ENCODE measurements around the gene EVI5. TPM values are rescaled to one million over a fixed set of nuclear protein-coding genes. Genes with fewer than 3 reads are reported as not detected.
"Not testable (repeated sequence)": the region's sequence is repeated elsewhere in the genome, so short reads cannot be mapped to it uniquely, and the experiment has no call there.

The EVI5 gene
- total RNA-seq, 1 donor from 2014 or later, result 52.6 TPM

DNA sequence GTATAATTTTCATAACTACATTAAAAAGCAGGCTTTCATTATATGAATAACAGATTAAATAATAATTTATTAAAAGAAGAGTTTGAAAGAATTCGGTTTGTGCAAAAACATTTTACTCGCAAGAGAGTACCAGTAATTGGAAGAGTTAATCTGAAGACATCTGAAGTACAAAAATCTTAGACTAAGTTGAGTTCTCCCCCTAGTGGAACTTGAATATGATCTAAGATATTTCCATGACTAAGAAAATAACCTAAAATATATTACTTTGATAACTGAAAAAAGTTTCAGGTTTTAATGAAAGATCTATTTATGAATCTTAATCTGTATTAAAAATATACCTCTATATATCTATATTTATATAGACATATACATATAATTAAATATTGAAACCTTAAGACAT, 185.7 kb downstream of the EVI5 start:
- H3K4me1 Mint-ChIP-seq (ENCODE audit: unreplicated experiment), result no peaks in the 10 kb centered on the region
- DNase-seq (ENCODE audit: extremely low spot score, unreplicated experiment), result no peak
- no peaks in the 10 kb centered on the region for H3K9me3 Mint-ChIP-seq (ENCODE audit: unreplicated experiment)
- TF ChIP-seq, protein P1, sequence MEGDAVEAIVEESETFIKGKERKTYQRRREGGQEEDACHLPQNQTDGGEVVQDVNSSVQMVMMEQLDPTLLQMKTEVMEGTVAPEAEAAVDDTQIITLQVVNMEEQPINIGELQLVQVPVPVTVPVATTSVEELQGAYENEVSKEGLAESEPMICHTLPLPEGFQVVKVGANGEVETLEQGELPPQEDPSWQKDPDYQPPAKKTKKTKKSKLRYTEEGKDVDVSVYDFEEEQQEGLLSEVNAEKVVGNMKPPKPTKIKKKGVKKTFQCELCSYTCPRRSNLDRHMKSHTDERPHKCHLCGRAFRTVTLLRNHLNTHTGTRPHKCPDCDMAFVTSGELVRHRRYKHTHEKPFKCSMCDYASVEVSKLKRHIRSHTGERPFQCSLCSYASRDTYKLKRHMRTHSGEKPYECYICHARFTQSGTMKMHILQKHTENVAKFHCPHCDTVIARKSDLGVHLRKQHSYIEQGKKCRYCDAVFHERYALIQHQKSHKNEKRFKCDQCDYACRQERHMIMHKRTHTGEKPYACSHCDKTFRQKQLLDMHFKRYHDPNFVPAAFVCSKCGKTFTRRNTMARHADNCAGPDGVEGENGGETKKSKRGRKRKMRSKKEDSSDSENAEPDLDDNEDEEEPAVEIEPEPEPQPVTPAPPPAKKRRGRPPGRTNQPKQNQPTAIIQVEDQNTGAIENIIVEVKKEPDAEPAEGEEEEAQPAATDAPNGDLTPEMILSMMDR (IDR thresholded peaks at IDR 0.05), result peak; percentile 56
- H3K27ac Mint-ChIP-seq (ENCODE audit: unreplicated experiment), result no peak overlapping the region
- H3K27me3 Mint-ChIP-seq (ENCODE audit: unreplicated experiment), result no peaks in the 10 kb centered on the region
- H3K4me3 Mint-ChIP-seq (ENCODE audit: unreplicated experiment), result no peak overlapping the region
- peaks cover 4% of the 10 kb centered on the region for H3K36me3 Mint-ChIP-seq (ENCODE audit: unreplicated experiment)

DNA sequence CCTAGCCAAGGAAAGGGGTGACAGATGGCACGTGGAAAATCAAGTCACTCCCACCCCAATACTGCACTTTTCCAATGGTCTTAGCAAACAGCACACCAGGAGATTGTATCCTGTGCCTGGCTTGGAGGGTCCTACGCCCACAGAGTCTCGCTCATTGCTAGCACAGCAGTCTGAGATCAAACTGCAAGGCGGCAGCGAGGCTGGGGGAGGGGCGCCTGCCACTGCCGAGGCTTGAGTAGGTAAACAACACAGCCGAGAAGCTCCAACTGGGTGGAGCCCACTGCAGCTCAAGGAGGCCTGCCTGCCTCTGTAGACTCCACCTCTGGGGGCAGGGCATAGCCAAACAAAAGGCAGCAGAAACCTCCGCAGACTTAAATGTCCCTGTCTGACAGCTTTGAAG, 195.5 kb downstream of the EVI5 start:
- not testable (repeated sequence) for H3K4me1 Mint-ChIP-seq (ENCODE audit: unreplicated experiment)

DNA sequence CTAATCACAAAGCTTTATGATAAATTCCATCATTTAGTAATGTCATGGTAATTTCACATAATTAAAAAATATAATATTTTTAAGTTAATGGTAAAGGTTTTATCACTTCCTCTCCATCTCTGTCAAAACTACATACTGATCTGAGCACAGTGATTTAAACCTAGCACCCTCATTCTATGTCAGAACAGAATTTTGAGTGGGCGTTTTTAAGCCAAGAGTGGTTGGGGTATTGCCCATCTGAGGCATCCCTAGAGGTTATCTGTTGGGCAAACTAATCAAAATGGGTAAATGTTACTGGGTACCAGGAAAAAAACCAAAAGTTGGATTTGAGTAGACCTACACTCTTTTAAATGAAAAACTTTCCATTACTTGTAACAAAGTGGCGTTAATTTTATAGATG, 197.5 kb downstream of the EVI5 start:
- Mint-ChIP-seq H3K9me3 (ENCODE audit: unreplicated experiment) (no peaks in the 10 kb centered on the region), H3K4me1 (ENCODE audit: unreplicated experiment) (peaks cover 5% of the 10 kb centered on the region), H3K27ac (ENCODE audit: unreplicated experiment) (no peak overlapping the region), H3K27me3 (ENCODE audit: unreplicated experiment) (no peaks in the 10 kb centered on the region), H3K36me3 (ENCODE audit: unreplicated experiment) (peaks cover 24% of the 10 kb centered on the region), H3K4me3 (ENCODE audit: unreplicated experiment) (no peak overlapping the region)
- no peak for DNase-seq (ENCODE audit: extremely low spot score, unreplicated experiment)
- TF ChIP-seq, protein P1 (IDR thresholded peaks at IDR 0.05), result no peak

More for the DNA sequence above, 195.5 kb downstream of the EVI5 start:
- not testable (repeated sequence) for DNase-seq (ENCODE audit: extremely low spot score, unreplicated experiment); H3K27me3 Mint-ChIP-seq (ENCODE audit: unreplicated experiment); H3K4me3 Mint-ChIP-seq (ENCODE audit: unreplicated experiment); H3K9me3 Mint-ChIP-seq (ENCODE audit: unreplicated experiment); H3K27ac Mint-ChIP-seq (ENCODE audit: unreplicated experiment)
- peaks cover 26% of the 10 kb centered on the region for H3K36me3 Mint-ChIP-seq (ENCODE audit: unreplicated experiment)

DNA sequence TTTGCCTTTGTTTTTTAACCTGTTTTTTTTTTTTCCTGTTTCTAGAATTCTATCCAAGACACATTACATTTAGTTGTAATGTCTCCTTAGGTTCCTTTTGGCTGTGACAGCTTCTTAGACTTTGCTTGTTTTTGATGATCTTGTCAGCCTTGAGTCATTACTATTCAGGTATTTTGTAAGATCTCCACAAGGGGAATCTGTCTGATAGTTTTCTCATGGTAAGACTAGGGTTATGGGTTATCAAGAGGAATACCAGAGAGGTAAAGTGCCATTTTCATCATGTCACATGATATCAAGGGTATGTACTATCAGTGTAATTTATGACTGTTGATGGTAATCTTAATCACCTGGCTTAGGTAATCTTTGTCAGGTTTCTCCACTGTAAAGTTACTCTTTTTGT, 199.1 kb downstream of the EVI5 start:
- H3K4me3 Mint-ChIP-seq (ENCODE audit: unreplicated experiment), result no peak overlapping the region
- peaks cover 5% of the 10 kb centered on the region for H3K4me1 Mint-ChIP-seq (ENCODE audit: unreplicated experiment)
- H3K27ac Mint-ChIP-seq (ENCODE audit: unreplicated experiment), result no peak overlapping the region
- no peaks in the 10 kb centered on the region for H3K27me3 Mint-ChIP-seq (ENCODE audit: unreplicated experiment)
- TF ChIP-seq, protein P1 (IDR thresholded peaks at IDR 0.05), result no peak
- peaks cover 26% of the 10 kb centered on the region for H3K36me3 Mint-ChIP-seq (ENCODE audit: unreplicated experiment)
- H3K9me3 Mint-ChIP-seq (ENCODE audit: unreplicated experiment), result no peaks in the 10 kb centered on the region
- DNase-seq (ENCODE audit: extremely low spot score, unreplicated experiment), result no peak

DNA sequence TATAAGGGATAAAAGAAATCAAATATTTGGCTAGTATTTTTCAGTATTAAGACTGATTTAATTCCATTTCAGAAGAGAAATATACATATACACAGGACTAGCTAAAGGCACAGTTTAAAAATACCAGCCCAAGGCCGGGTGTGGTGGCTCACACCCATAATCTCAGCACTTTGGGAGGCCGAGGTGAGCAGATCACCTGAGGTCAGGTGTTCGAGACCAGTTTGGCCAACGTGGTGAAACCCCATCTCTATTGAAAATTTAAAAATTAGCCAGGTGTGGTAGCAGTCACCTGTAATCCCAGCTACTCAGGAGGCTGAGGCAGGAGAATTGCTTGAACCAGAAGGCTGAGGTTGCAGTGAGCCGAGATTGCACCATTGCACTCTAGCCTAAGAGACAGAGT, 200.1 kb downstream of the EVI5 start:
- H3K4me3 Mint-ChIP-seq (ENCODE audit: unreplicated experiment); H3K27me3 Mint-ChIP-seq (ENCODE audit: unreplicated experiment); H3K4me1 Mint-ChIP-seq (ENCODE audit: unreplicated experiment); H3K27ac Mint-ChIP-seq (ENCODE audit: unreplicated experiment); DNase-seq (ENCODE audit: extremely low spot score, unreplicated experiment); H3K9me3 Mint-ChIP-seq (ENCODE audit: unreplicated experiment): not testable (repeated sequence)
- H3K36me3 Mint-ChIP-seq (ENCODE audit: unreplicated experiment), result peaks cover 16% of the 10 kb centered on the region

DNA sequence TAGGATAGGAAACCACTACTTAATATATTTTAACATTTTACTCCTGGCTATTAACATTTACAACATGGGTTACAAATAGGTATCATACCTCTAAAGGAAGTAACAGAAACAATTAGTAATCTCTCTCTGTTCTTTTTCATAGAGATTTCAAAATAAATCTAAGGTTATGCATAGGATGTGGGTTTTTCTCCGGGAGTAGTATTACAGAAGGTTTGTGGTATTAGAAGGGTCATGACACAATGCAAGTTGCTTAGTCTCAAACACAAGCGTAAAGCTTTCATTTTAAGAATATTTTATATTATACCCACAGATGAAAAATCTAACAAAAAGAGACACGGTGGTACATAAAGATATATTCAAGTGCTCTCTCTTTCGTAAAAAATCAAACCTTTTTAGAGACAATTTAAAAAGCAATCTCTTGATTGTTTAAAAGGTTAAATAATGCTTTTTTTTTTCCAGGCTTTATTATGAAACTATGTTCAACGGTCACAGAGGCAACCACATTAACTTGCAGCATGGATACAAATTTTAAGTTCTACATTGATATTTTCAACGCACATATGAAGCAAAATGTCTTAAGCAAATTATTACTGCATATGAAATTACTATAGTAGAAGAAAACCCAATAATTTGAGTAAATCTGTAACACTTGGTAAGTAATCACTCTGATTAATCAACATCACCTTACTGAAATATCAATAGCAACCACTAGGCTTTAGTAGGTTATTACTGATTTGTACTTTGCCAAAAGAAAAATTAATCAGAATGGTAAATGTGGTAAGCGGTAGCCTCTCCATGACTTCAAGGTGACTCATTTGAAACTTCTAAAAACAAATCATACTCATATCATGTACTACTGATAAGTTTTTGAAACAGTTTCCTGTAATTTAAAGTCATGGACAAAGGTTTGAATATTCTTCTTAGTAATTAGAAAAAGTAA, 200.8 kb downstream of the EVI5 start:
- Mint-ChIP-seq H3K36me3 (ENCODE audit: unreplicated experiment) (peaks cover 15% of the 10 kb centered on the region), H3K4me1 (ENCODE audit: unreplicated experiment) (peaks cover 7% of the 10 kb centered on the region), H3K9me3 (ENCODE audit: unreplicated experiment) (no peaks in the 10 kb centered on the region), H3K4me3 (ENCODE audit: unreplicated experiment) (no peak overlapping the region), H3K27ac (ENCODE audit: unreplicated experiment) (no peak overlapping the region), H3K27me3 (ENCODE audit: unreplicated experiment) (no peaks in the 10 kb centered on the region)
- DNase-seq (ENCODE audit: extremely low spot score, unreplicated experiment), result no peak
- TF ChIP-seq, protein P1 (IDR thresholded peaks at IDR 0.05), result no peak

All from osteocyte (in vitro differentiated cells).